AG09319 (cell line): ENCODE results near the gene UTS2R.

Source experiments
- DNase-seq: peaks from one replicate; pipeline ENCODE4 v3.0.0-alpha.2; 2010; ENCODE audit warnings: low read depth; ENCODE audit errors: extremely low read depth
- CTCF ChIP-seq: IDR thresholded peaks from 2 replicates; pipeline ENCODE4 v1.5.1; 2011; ENCODE audit warnings: low read depth, mild to moderate bottlenecking, inconsistent platforms, low read length, moderate library complexity

The UTS2R gene

GRCh38 chr17:82387705-82388106 lies 16.1 kb downstream of the UTS2R start:
- no peak for TF ChIP-seq CTCF
- no peak for DNase-seq

- DNase-seq, result no peak
- no peak for TF ChIP-seq CTCF
Measured at GRCh38 chr17:82388223-82388921, 16.8 kb downstream of the UTS2R start.

GRCh38 chr17:82388922-82389283 lies 17.3 kb downstream of the UTS2R start:
- TF ChIP-seq CTCF, result no peak
- DNase-seq, result no peak

- no peak for DNase-seq
- no peak for TF ChIP-seq CTCF
Measured at GRCh38 chr17:82389379-82389778, 17.8 kb downstream of the UTS2R start.

- TF ChIP-seq CTCF, result no peak
- no peak for DNase-seq
Measured at GRCh38 chr17:82390015-82390859, 18.7 kb downstream of the UTS2R start.

GRCh38 chr17:82390860-82391435 lies 19.4 kb downstream of the UTS2R start:
- TF ChIP-seq CTCF, result no peak
- no peak for DNase-seq

GRCh38 chr17:82391496-82392066 lies 20.0 kb downstream of the UTS2R start:
- TF ChIP-seq CTCF, result no peak
- DNase-seq, result no peak
